Skeletal muscle tissue (tissue), 4 donors: ENCODE data around the gene SFXN3. TPM values are rescaled to one million over a fixed set of nuclear protein-coding genes. Genes with fewer than 3 reads are reported as not detected.

Source experiments
- H3K27ac ChIP-seq: one replicate; pipeline ENCODE4 v1.7.0; 2013; ENCODE audit warnings: mild to moderate bottlenecking, low read depth, low read length, inconsistent platforms
- H3K27me3 ChIP-seq, 3 donors: one replicate each; pipeline ENCODE4 v1.7.0; 2013; ENCODE audit warnings: low read length in 3 of 3; ENCODE audit not compliant: control insufficient read depth in 3 of 3, insufficient read depth in 3 of 3
- H3K36me3 ChIP-seq, 3 donors: one replicate each; pipeline ENCODE4 v1.7.0; 2013; ENCODE audit warnings: low read length in 3 of 3; ENCODE audit not compliant: control insufficient read depth in 3 of 3, insufficient read depth in 3 of 3
- H3K4me1 ChIP-seq, 3 donors: one replicate each; pipeline ENCODE4 v1.7.0; 2013; ENCODE audit warnings: low read length in 3 of 3, mild to moderate bottlenecking in 3 of 3; ENCODE audit not compliant: control insufficient read depth in 3 of 3, insufficient read depth in 3 of 3
- H3K4me3 ChIP-seq, 3 donors: one replicate each; pipeline ENCODE4 v1.7.0; 2013; ENCODE audit warnings: low read length in 3 of 3
- H3K9ac ChIP-seq, 3 donors: one replicate each; pipeline ENCODE4 v1.7.0; 2013; ENCODE audit warnings: low read length in 3 of 3, mild to moderate bottlenecking in 3 of 3, moderate library complexity in 2 of 3, low read depth in 1 of 3
- H3K9me3 ChIP-seq, 3 donors: one replicate each; pipeline ENCODE4 v1.7.0; 2013; ENCODE audit warnings: low read length in 3 of 3; ENCODE audit not compliant: control insufficient read depth in 3 of 3
- total RNA-seq: library from RNA; depleted of rRNA; stranded (reverse); fragments of >200 nt; gene quantifications from one replicate; pipeline ENCODE4 v1.2.3, GENCODE V29; 2014
- donor health status: Osteomylitis.

SFXN3 gene
- total RNA-seq, 1 donor from 2014 or later: 18.8 TPM

GRCh38 chr10:101022967-101023705 lies 7.9 kb upstream of the SFXN3 start:
- no peak overlapping the region for H3K9ac ChIP-seq
- no peaks in the 10 kb centered on the region for H3K36me3 ChIP-seq
- no peak overlapping the region for H3K27ac ChIP-seq
- H3K9me3 ChIP-seq: no peaks in the 10 kb centered on the region
- H3K4me3 ChIP-seq: no peak overlapping the region
- peaks cover 0 to 4% (median 4%) of the 10 kb centered on the region in 3 donors for H3K27me3 ChIP-seq
- H3K4me1 ChIP-seq: peaks cover 0 to 9% (median 7%) of the 10 kb centered on the region in 3 donors

DNA sequence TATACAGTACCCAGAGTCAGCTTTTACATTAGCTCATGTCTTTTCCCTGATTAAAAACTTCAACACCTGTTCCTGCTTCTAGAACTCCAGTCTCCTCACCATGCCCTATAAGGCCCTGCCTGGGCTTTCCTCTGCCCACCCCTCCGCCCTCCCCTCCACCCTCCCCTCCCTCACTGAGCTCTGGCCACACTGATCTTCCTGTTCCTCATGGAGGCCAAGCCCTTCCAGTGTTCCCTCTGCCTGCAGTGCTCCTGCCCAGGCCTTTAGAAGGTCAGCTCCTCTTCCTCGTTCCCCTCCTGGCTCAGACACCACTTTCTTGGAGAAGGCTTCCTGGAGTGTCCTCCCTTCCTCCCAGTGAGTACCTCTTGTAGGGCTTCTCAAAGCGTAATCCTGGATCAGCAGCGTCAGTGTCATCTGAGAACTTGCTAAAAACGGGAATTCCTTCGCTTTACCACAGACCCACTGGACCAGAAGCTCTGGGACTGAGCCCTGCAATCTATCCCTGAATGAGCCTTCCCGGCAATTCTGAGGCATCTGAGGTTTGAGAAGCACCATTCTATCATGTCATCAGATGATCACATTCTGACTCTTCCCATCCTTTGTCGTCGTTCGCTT lies 3.8 kb upstream of the SFXN3 start:
- H3K9me3 ChIP-seq: no peaks in the 10 kb centered on the region
- no peak overlapping the region for H3K9ac ChIP-seq
- H3K27ac ChIP-seq: no peak overlapping the region
- H3K4me3 ChIP-seq: no peak overlapping the region
- no peaks in the 10 kb centered on the region for H3K36me3 ChIP-seq
- H3K27me3 ChIP-seq: no peaks in the 10 kb centered on the region
- peaks cover 14 to 20% (median 19%) of the 10 kb centered on the region in 3 donors for H3K4me1 ChIP-seq

GRCh38 chr10:101028446-101029337 lies 2.3 kb upstream of the SFXN3 start:
- H3K9ac ChIP-seq: peak overlapping the region in 1 of 3 donors; percentile 25
- H3K27ac ChIP-seq: no peak overlapping the region
- peaks cover 23 to 32% (median 29%) of the 10 kb centered on the region in 3 donors for H3K4me1 ChIP-seq
- H3K9me3 ChIP-seq: no peaks in the 10 kb centered on the region
- H3K4me3 ChIP-seq: no peak overlapping the region
- H3K36me3 ChIP-seq: no peaks in the 10 kb centered on the region
- H3K27me3 ChIP-seq: no peaks in the 10 kb centered on the region

GRCh38 chr10:101029520-101030295 lies 1.3 kb upstream of the SFXN3 start:
- Histone ChIP-seq H3K9ac (peak overlapping the region in 1 of 3 donors; percentile 3), H3K27ac (no peak overlapping the region), H3K4me1 (peaks cover 23 to 32% (median 29%) of the 10 kb centered on the region in 3 donors)

DNA sequence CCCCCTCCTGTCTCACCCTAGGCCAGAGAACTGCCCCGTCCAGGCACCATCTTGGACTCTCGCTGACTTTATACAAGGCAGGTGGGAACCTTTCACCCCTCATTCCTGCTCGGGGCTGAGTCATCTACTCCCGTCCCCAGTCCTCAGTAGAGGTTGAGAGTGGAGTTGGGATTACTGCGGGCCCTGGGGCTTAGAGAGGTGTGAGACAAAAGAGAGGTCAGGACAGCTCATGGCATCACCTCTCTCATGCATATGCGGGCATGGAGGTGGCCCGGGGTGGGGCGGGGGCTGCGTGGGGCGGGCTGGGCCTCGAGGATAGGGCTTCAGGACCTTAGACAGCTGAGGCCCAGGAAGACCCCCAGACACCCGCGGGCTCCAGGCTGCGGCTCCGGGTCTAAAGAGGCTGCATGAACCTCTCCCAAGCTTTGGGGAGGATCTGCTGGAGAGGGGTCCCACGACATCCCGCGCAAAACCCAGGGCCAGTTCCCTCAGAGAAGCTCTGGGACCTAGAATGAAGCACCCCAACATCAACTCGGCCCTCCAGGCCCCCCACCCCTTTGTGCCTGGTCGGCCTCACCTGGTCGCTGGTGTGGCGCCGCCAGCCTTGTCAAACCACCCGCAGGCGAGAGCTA lies 422 bp upstream of the SFXN3 start:
- H3K9ac ChIP-seq: peak overlapping the region in 1 of 3 donors; percentile 77

More at GRCh38 chr10:101029520-101030295, 1.3 kb upstream of the SFXN3 start:
- Histone ChIP-seq H3K27me3 (no peaks in the 10 kb centered on the region), H3K36me3 (peaks cover 0 to 2% (median under 1%) of the 10 kb centered on the region in 3 donors), H3K4me3 (no peak overlapping the region), H3K9me3 (no peaks in the 10 kb centered on the region)

DNA sequence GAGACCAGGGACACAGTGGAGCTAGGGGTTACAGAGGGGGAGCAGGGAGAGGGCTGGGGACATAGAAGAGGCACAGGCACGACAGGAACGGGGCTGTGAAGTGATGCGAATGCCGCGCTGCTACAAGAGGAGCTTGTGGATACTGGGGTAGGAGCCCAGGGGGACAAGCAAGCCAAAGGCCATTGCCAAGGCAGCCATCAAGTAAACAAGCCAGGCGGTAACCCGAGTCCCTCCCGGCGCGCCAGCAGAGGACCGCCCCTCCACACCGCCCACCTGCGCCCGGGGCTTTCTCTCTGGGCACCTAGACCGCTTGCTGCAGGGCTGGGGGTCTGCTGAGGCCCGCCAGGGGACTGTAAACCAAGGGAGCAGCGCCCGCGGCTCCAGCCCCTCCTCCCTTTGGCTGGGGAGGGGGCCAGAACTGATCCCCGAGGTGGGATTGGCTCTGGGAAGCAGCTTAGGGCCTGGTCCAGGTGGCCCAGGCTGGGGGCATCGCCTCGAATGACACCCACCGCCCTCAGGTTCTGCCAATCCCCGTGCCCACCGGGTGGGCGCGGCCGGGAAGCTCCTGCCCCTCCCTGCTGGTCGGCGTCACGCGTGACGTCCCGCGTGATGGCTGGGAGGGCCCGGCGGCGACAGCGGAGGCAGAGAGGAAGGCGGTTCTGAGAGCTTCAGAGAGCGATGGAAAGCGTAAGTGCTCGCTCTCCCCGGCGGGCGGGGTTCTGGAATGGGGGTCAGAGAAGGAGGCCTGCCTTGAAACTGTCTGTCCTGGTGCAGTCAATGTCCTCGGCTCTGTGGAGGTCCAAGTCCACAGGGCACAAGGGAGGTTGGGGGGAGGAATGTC lies 982 bp downstream of the SFXN3 start:
- Histone ChIP-seq H3K9me3 (no peaks in the 10 kb centered on the region), H3K9ac (peak overlapping the region; percentile 63 to 87 (median 84)), H3K27me3 (no peaks in the 10 kb centered on the region), H3K4me3 (peak overlapping the region; percentile 88 to 89 (median 88)), H3K27ac (peak overlapping the region; percentile 91), H3K4me1 (peaks cover 23 to 32% (median 29%) of the 10 kb centered on the region in 3 donors), H3K36me3 (peaks cover 22 to 23% (median 22%) of the 10 kb centered on the region in 3 donors)

More for the DNA sequence above, 422 bp upstream of the SFXN3 start:
- peaks cover 9 to 10% (median 10%) of the 10 kb centered on the region in 3 donors for H3K36me3 ChIP-seq
- peaks cover 23 to 32% (median 29%) of the 10 kb centered on the region in 3 donors for H3K4me1 ChIP-seq
- no peaks in the 10 kb centered on the region for H3K27me3 ChIP-seq
- peak overlapping the region; percentile 88 to 89 (median 88) for H3K4me3 ChIP-seq
- H3K9me3 ChIP-seq: no peaks in the 10 kb centered on the region
- no peak overlapping the region for H3K27ac ChIP-seq

DNA sequence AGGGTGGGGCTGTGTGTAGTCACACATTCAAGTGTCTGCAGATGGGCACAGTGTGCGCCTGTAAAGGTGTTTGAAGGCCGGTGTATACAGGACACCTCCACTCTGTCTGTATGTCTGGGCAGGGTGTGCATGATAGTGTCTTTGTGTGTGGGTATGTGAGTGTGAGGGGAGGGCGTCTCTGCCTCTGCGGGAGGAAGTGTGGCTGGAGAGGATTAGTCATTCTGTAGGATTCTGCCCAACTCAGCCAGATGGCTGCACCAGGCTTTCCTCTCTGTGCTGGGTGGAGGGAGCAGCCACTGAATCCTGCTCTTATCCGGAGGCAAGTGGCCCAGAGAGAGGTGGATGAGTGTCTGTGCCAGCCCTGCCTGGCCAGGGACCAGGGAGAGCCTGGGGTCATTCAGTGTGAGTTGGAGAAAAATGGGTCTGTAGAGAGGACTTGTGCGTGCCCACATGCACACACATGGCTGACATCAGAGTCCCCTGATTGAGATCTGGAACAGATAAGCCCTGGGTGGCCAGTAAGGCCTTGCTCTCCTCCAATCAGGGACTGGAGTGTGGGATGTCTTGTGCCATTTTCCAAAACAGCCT lies 1.7 kb downstream of the SFXN3 start:
- Histone ChIP-seq H3K4me1 (peaks cover 23 to 32% (median 29%) of the 10 kb centered on the region in 3 donors), H3K27me3 (no peaks in the 10 kb centered on the region), H3K36me3 (peaks cover 27 to 30% (median 30%) of the 10 kb centered on the region in 3 donors), H3K9me3 (no peaks in the 10 kb centered on the region), H3K9ac (peak overlapping the region; percentile 63 to 87 (median 84)), H3K4me3 (peak overlapping the region; percentile 88 to 89 (median 88)), H3K27ac (peak overlapping the region; percentile 91)

- Histone ChIP-seq H3K36me3 (peaks cover 30 to 35% (median 32%) of the 10 kb centered on the region in 3 donors), H3K27ac (no peak overlapping the region), H3K27me3 (no peaks in the 10 kb centered on the region), H3K9ac (peak overlapping the region in 1 of 3 donors; percentile 45), H3K9me3 (no peaks in the 10 kb centered on the region), H3K4me3 (peak overlapping the region in 1 of 3 donors; percentile 88), H3K4me1 (peaks cover 23 to 32% (median 29%) of the 10 kb centered on the region in 3 donors)
These were observed 2.2 kb downstream of the SFXN3 start for GRCh38 chr10:101033276-101033675.
